ENCODE results near the gene PDK4. TPM values are rescaled to one million over a fixed set of nuclear protein-coding genes. Genes with fewer than 3 reads are reported as not detected.
A peak's percentile ranks its signal among the peaks of the same experiment; 100 is the strongest.

PDK4 gene
- total and polyA plus RNA-seq, 10 of the 15 experiments (the other 5 are each of a cell fraction or from before 2014, with no cell fraction given): 0.03 to 0.46 TPM; not detected in 8

DNA sequence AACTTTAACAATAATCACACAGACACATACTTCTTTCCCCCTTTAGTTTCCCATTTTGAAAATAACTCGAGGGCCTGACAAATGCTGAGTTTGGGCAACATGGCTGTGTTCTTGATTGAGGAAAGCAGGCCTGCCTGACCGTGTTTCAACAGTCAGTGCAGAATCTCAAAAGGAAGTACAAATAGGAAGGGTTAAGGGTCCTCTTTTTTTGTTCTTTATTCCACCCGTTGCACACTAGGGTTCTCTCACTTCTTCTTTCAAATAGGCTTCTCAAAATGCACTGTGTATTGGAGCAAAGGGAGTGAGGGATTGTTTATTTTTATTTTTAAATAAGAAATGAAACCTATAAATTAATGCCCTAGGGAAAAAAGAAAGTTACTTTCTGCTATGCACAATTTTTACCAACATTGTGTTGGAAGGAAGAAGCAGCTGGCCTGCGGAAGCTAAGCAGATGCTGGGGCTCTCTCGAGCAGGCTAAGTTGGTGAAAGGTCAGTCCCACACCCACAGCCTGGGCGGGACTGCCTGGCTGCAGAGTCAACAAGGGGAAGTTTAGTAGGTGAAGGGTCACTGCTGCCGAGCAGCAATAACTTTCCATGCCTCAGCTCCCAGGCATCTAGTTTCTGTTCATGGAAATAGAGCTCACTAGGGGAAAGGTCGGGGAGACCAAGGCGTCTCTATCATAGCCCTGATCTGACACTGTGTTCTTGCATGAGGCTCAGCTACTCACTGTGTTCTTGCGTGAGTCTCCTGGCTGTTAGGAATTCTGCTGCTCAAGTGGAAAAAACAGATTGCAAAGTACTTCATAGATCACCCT is 12.2 kb upstream of the PDK4 start (continued):
- no peak for TF ChIP-seq POU2F2 (IDR thresholded peaks at IDR 0.05; ENCODE audit: borderline replicate concordance, low read depth, low read length)
- peak; percentile 27 for TF ChIP-seq SKIL (IDR thresholded peaks at IDR 0.05; ENCODE audit: low read depth, poor library complexity, severe bottlenecking)
- no peak for TF ChIP-seq SMARCA5 (IDR thresholded peaks at IDR 0.05)
- TF ChIP-seq DPF2 (IDR thresholded peaks at IDR 0.05): 0 out of 2 replicates have a peak, but pooled peaks have one; percentile 58
- TF ChIP-seq, protein P1, sequence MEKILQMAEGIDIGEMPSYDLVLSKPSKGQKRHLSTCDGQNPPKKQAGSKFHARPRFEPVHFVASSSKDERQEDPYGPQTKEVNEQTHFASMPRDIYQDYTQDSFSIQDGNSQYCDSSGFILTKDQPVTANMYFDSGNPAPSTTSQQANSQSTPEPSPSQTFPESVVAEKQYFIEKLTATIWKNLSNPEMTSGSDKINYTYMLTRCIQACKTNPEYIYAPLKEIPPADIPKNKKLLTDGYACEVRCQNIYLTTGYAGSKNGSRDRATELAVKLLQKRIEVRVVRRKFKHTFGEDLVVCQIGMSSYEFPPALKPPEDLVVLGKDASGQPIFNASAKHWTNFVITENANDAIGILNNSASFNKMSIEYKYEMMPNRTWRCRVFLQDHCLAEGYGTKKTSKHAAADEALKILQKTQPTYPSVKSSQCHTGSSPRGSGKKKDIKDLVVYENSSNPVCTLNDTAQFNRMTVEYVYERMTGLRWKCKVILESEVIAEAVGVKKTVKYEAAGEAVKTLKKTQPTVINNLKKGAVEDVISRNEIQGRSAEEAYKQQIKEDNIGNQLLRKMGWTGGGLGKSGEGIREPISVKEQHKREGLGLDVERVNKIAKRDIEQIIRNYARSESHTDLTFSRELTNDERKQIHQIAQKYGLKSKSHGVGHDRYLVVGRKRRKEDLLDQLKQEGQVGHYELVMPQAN (conservative IDR thresholded peaks at IDR 0.05): no peak
- no peak for TF ChIP-seq CBFB (IDR thresholded peaks at IDR 0.05; ENCODE audit: low read depth)
- TF ChIP-seq, protein P2, sequence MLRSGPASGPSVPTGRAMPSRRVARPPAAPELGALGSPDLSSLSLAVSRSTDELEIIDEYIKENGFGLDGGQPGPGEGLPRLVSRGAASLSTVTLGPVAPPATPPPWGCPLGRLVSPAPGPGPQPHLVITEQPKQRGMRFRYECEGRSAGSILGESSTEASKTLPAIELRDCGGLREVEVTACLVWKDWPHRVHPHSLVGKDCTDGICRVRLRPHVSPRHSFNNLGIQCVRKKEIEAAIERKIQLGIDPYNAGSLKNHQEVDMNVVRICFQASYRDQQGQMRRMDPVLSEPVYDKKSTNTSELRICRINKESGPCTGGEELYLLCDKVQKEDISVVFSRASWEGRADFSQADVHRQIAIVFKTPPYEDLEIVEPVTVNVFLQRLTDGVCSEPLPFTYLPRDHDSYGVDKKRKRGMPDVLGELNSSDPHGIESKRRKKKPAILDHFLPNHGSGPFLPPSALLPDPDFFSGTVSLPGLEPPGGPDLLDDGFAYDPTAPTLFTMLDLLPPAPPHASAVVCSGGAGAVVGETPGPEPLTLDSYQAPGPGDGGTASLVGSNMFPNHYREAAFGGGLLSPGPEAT (IDR thresholded peaks at IDR 0.05; ENCODE audit: low read depth): 0 out of 2 replicates have a peak, but pooled peaks have one; percentile 23
- peak; percentile 57; the same call in 1 of the 2 replicates for TF ChIP-seq GATAD2B (conservative IDR thresholded peaks at IDR 0.05; ENCODE audit: low read depth)
- TF ChIP-seq NR2C1 (IDR thresholded peaks at IDR 0.05): peak; percentile 55; the same call in 1 of the 2 replicates
- no peak for TF ChIP-seq KLF5 (IDR thresholded peaks at IDR 0.05; ENCODE audit: partially characterized antibody)
- peak; percentile 82 for TF ChIP-seq IKZF1 (conservative IDR thresholded peaks at IDR 0.05)
- no peak for TF ChIP-seq CUX1 (IDR thresholded peaks at IDR 0.05; ENCODE audit: insufficient replicate concordance, low read depth, low read length)
- TF ChIP-seq BHLHE40 (IDR thresholded peaks at IDR 0.05; ENCODE audit: borderline replicate concordance in 1 of 2, low read depth in 2 of 2, low read length in 1 of 2): no peak
- no peak for TF ChIP-seq SIX5 (IDR thresholded peaks at IDR 0.05; ENCODE audit: low read depth, low read length, severe bottlenecking)

All from GM12878 (cell line).